ENCODE measurements around the gene ZNF84.
A peak's percentile ranks its signal among the peaks of the same experiment; 100 is the strongest.

DNA sequence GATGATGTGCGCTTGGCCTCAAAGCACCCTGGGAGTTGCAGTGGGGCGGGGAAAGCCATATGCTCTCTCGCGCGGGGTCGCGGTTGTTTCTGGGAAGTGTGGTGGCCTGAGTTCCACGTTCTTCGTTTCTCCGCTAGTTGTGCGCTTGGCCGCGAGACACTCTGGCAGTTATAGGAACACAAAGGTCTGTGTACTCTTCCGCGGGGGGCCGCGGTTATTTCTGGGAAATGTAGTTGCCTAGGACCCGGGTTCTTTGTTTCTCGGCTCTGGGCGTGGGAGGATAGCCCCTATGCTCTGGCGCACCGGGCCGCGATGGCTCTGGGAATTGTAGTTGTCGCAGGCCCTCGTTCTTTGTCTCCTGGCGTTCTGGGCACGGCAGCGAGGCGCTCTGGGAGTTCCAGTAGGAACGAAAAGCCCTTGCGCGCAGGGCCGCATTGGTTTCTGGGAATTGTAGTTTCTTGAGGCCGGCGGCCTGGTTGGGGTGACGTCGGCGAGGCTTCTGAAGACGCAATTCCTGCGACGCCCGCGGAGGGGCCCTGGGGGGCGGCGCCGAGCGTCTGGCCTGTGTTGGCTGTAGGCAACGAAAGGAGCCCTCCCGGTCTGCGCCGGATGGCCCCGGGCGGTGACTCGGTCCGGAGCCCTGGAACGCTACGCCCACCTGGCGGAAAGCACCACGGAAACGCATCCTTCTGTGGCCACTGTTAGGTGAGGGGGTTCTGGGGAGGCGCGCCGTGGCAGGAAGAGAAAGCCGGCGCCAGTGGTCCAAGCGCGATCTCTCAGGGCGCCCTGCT is 43.3 kb downstream of the ZNF84 start, which contains the start of gene ZNF140:
- TF ChIP-seq POLR2A (IDR thresholded peaks at IDR 0.05), result peak; percentile 30 to 76
- TF ChIP-seq, protein P1, sequence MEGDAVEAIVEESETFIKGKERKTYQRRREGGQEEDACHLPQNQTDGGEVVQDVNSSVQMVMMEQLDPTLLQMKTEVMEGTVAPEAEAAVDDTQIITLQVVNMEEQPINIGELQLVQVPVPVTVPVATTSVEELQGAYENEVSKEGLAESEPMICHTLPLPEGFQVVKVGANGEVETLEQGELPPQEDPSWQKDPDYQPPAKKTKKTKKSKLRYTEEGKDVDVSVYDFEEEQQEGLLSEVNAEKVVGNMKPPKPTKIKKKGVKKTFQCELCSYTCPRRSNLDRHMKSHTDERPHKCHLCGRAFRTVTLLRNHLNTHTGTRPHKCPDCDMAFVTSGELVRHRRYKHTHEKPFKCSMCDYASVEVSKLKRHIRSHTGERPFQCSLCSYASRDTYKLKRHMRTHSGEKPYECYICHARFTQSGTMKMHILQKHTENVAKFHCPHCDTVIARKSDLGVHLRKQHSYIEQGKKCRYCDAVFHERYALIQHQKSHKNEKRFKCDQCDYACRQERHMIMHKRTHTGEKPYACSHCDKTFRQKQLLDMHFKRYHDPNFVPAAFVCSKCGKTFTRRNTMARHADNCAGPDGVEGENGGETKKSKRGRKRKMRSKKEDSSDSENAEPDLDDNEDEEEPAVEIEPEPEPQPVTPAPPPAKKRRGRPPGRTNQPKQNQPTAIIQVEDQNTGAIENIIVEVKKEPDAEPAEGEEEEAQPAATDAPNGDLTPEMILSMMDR (IDR thresholded peaks at IDR 0.05), result peak in 1 of 2 donors; percentile 23
- TF ChIP-seq POLR2AphosphoS5 (IDR thresholded peaks at IDR 0.05), result peak in 2 of 3 donors; percentile 47 to 71
